HepG2 (cell line): ENCODE results near the gene GUCA1A. TPM values are rescaled to one million over a fixed set of nuclear protein-coding genes. Genes with fewer than 3 reads are reported as not detected.

Experiments
- BHLHE40 ChIP-seq: IDR thresholded peaks from 2 replicates; pipeline ENCODE4 v1.6.1; 2011; ENCODE audit warnings: low read length, improper control_type of control experiment
- FOXP1 ChIP-seq, 2 experiments: fragments of 450-650 bp in 1 of 2; IDR thresholded peaks; 2 replicates each; pipeline ENCODE4 v1.6.1; 2017 to 2018; ENCODE audit warnings: antibody characterized with exemption in 1 of 2
- KAT8 ChIP-seq: IDR thresholded peaks from 2 replicates; pipeline ENCODE4 v1.6.1; 2016; ENCODE audit warnings: missing genetic modification reagents, missing compliant biosample characterization
- ZFP90 ChIP-seq: sonication (generic); formaldehyde crosslinking; IDR thresholded peaks from 2 replicates; pipeline ENCODE4 v1.8.0; 2022; ENCODE audit warnings: missing genetic modification reagents, mild to moderate bottlenecking, inconsistent platforms, borderline replicate concordance
- polyA plus RNA-seq, 8 experiments: library from polyadenylated mRNA; depleted of rRNA in 3 of 8; stranded (reverse) in 7 of 8; unstranded in 1 of 8; fragments of >200 nt; fragmentation: Illumina TruSeq in 4 of 8; extraction: Trizol in 4 of 8; gene quantifications; 2 replicates each; pipeline versions ENCODE4 v1.2.1 to v1.2.3, GENCODE V29; 2011 to 2016; ENCODE audit warnings: low read depth in 4 of 8, missing spikeins in 1 of 8, mixed read lengths in 1 of 8; ENCODE audit not compliant: insufficient read depth in 1 of 8
- total RNA-seq, 5 experiments: library from RNA; depleted of rRNA; stranded (reverse); fragments of >200 nt; fragmentation: Illumina TruSeq; extraction: Trizol; gene quantifications; 2 replicates each; pipeline ENCODE4 v1.2.3, GENCODE V29; 2016; ENCODE audit warnings: low read depth in 1 of 5
- TF ChIP-seq, protein P1 (sequence below): sonication (generic); formaldehyde crosslinking; IDR thresholded peaks from 2 replicates; pipeline ENCODE4 v1.4.0; 2020; ENCODE audit warnings: missing genetic modification reagents
- TF ChIP-seq, protein P2 (sequence below): sonication (generic); formaldehyde crosslinking; conservative IDR thresholded peaks from 2 replicates; pipeline ENCODE4 v1.5.0; 2020; ENCODE audit warnings: missing genetic modification reagents
- TF ChIP-seq, protein P3 (sequence below): sonication (generic); formaldehyde crosslinking; IDR thresholded peaks from 2 replicates; pipeline ENCODE4 v1.4.0; 2020; ENCODE audit warnings: missing genetic modification reagents; ENCODE audit errors: not compliant biosample characterization
- TF ChIP-seq, protein P4 (sequence below): sonication (generic); formaldehyde crosslinking; IDR thresholded peaks from 2 replicates; pipeline ENCODE4 v1.4.0; 2020; ENCODE audit warnings: missing genetic modification reagents

Gene GUCA1A
- total and polyA plus RNA-seq, 2 of the 13 experiments (the other 11 are each of a cell fraction or from before 2014, with no cell fraction given), result not detected

DNA sequence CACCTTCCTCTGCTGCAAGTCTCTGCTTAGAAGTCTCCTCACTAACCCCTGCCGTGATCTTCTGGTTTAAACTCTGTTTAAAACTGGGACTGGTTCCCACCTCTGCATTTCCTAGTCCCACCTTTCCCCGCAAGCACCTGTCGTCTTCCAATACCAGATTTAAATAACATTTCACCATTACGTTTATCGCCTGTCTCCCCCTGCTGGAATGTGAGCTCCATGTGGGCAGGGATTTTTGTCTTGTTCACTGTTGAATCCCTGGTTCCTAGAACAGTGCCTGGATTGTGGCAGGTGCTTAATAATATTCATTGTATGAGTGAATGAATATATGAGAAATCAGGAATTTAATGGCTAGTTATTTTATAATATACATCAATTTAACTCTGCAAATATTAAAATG, 2.7 kb downstream of the GUCA1A start (continued):
- TF ChIP-seq, protein P1, sequence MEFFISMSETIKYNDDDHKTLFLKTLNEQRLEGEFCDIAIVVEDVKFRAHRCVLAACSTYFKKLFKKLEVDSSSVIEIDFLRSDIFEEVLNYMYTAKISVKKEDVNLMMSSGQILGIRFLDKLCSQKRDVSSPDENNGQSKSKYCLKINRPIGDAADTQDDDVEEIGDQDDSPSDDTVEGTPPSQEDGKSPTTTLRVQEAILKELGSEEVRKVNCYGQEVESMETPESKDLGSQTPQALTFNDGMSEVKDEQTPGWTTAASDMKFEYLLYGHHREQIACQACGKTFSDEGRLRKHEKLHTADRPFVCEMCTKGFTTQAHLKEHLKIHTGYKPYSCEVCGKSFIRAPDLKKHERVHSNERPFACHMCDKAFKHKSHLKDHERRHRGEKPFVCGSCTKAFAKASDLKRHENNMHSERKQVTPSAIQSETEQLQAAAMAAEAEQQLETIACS (CRISPR knock-in tag), result no peak
- TF ChIP-seq, protein P2, sequence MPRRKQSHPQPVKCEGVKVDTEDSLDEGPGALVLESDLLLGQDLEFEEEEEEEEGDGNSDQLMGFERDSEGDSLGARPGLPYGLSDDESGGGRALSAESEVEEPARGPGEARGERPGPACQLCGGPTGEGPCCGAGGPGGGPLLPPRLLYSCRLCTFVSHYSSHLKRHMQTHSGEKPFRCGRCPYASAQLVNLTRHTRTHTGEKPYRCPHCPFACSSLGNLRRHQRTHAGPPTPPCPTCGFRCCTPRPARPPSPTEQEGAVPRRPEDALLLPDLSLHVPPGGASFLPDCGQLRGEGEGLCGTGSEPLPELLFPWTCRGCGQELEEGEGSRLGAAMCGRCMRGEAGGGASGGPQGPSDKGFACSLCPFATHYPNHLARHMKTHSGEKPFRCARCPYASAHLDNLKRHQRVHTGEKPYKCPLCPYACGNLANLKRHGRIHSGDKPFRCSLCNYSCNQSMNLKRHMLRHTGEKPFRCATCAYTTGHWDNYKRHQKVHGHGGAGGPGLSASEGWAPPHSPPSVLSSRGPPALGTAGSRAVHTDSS (CRISPR knock-in tag), result no peak
- TF ChIP-seq, protein P3, sequence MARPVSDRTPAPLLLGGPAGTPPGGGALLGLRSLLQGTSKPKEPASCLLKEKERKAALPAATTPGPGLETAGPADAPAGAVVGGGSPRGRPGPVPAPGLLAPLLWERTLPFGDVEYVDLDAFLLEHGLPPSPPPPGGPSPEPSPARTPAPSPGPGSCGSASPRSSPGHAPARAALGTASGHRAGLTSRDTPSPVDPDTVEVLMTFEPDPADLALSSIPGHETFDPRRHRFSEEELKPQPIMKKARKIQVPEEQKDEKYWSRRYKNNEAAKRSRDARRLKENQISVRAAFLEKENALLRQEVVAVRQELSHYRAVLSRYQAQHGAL (CRISPR knock-in tag), result no peak
- TF ChIP-seq FOXP1 (IDR thresholded peaks at IDR 0.05) (no peak), FOXP1 (CRISPR knock-in tag; IDR thresholded peaks at IDR 0.05) (no peak), KAT8 (CRISPR knock-in tag) (no peak), ZFP90 (CRISPR knock-in tag) (no peak), BHLHE40 (no peak)
- TF ChIP-seq, protein P4, sequence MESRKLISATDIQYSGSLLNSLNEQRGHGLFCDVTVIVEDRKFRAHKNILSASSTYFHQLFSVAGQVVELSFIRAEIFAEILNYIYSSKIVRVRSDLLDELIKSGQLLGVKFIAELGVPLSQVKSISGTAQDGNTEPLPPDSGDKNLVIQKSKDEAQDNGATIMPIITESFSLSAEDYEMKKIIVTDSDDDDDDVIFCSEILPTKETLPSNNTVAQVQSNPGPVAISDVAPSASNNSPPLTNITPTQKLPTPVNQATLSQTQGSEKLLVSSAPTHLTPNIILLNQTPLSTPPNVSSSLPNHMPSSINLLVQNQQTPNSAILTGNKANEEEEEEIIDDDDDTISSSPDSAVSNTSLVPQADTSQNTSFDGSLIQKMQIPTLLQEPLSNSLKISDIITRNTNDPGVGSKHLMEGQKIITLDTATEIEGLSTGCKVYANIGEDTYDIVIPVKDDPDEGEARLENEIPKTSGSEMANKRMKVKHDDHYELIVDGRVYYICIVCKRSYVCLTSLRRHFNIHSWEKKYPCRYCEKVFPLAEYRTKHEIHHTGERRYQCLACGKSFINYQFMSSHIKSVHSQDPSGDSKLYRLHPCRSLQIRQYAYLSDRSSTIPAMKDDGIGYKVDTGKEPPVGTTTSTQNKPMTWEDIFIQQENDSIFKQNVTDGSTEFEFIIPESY (CRISPR knock-in tag), result no peak
- TF ChIP-seq, all 625 proteins: peak for 3
